ENCODE results near the gene HNRNPUL2.
A peak's percentile ranks its signal among the peaks of the same experiment; 100 is the strongest.

The HNRNPUL2 gene

GRCh38 chr11:62707277-62707861 lies 19.9 kb downstream of the HNRNPUL2 start, which contains the start of the genes BSCL2 and GNG3:
Gene BSCL2 (minus strand): TSS chr11:62707424. CDS start chr11:62707195, 229 bp downstream.
Gene GNG3 (plus strand): TSS chr11:62707676. CDS start chr11:62708296, 620 bp downstream.
- H3K9me3 ChIP-seq (ENCODE audit: insufficient read depth, low read length), result no peaks in the 10 kb centered on the region
- H3K79me2 ChIP-seq (ENCODE audit: insufficient read depth, low read length), result no peaks in the 10 kb centered on the region
- H3K9ac ChIP-seq (ENCODE audit: low read length), result peak within 1 kb of the TSS; percentile 56
- H3K27ac ChIP-seq (ENCODE audit: low read depth, low read length), result no peak within 1 kb of the TSS
- no peaks in the 10 kb centered on the region for H4K20me1 ChIP-seq (ENCODE audit: low read depth, low read length)
- H2AFZ ChIP-seq (ENCODE audit: low read depth, low read length, severe bottlenecking), result no peak within 1 kb of the TSS
- H3K9me2 ChIP-seq (replicated peaks; ENCODE audit: insufficient read depth, low read length), result no peaks in the 10 kb centered on the region
- no peaks in the 10 kb centered on the region for H3K27me3 ChIP-seq (ENCODE audit: low read length)
- H3K4me3 ChIP-seq (ENCODE audit: insufficient read depth, low read length, poor library complexity, severe bottlenecking), result peak within 1 kb of the TSS; percentile 31
- TF ChIP-seq, protein P1, sequence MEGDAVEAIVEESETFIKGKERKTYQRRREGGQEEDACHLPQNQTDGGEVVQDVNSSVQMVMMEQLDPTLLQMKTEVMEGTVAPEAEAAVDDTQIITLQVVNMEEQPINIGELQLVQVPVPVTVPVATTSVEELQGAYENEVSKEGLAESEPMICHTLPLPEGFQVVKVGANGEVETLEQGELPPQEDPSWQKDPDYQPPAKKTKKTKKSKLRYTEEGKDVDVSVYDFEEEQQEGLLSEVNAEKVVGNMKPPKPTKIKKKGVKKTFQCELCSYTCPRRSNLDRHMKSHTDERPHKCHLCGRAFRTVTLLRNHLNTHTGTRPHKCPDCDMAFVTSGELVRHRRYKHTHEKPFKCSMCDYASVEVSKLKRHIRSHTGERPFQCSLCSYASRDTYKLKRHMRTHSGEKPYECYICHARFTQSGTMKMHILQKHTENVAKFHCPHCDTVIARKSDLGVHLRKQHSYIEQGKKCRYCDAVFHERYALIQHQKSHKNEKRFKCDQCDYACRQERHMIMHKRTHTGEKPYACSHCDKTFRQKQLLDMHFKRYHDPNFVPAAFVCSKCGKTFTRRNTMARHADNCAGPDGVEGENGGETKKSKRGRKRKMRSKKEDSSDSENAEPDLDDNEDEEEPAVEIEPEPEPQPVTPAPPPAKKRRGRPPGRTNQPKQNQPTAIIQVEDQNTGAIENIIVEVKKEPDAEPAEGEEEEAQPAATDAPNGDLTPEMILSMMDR (IDR thresholded peaks at IDR 0.05; ENCODE audit: insufficient read depth, low read length, poor library complexity, severe bottlenecking), result no peak
- TF ChIP-seq EZH2phosphoT487 (conservative IDR thresholded peaks at IDR 0.05; ENCODE audit: low read length), result no peak
- peaks cover 4% of the 10 kb centered on the region for H3K36me3 ChIP-seq (ENCODE audit: low read length)
- H3K4me2 ChIP-seq (ENCODE audit: low read depth, low read length, poor library complexity, severe bottlenecking), result peak within 1 kb of the TSS; percentile 69
- peaks cover 13% of the 10 kb centered on the region; the same call in 1 of the 2 replicates for H3F3A ChIP-seq (ENCODE audit: insufficient read depth)

- H3K9me2 ChIP-seq (replicated peaks; ENCODE audit: insufficient read depth, low read length), result no peaks in the 10 kb centered on the region
- peaks cover 12% of the 10 kb centered on the region; the same call in 1 of the 2 replicates for H3F3A ChIP-seq (ENCODE audit: insufficient read depth)
- no peaks in the 10 kb centered on the region for H3K9me3 ChIP-seq (ENCODE audit: insufficient read depth, low read length)
- H3K4me3 ChIP-seq (ENCODE audit: insufficient read depth, low read length, poor library complexity, severe bottlenecking), result no peak overlapping the region
- H3K27me3 ChIP-seq (ENCODE audit: low read length), result no peaks in the 10 kb centered on the region
- TF ChIP-seq EZH2phosphoT487 (conservative IDR thresholded peaks at IDR 0.05; ENCODE audit: low read length), result no peak
- TF ChIP-seq, protein P1 (IDR thresholded peaks at IDR 0.05; ENCODE audit: insufficient read depth, low read length, poor library complexity, severe bottlenecking), result no peak
- peak overlapping the region; percentile 56; the same call in 1 of the 2 replicates for H3K9ac ChIP-seq (ENCODE audit: low read length)
- H3K36me3 ChIP-seq (ENCODE audit: low read length), result peaks cover 4% of the 10 kb centered on the region
- no peaks in the 10 kb centered on the region for H4K20me1 ChIP-seq (ENCODE audit: low read depth, low read length)
- H2AFZ ChIP-seq (ENCODE audit: low read depth, low read length, severe bottlenecking), result no peak overlapping the region
- peak overlapping the region; percentile 69 for H3K4me2 ChIP-seq (ENCODE audit: low read depth, low read length, poor library complexity, severe bottlenecking)
- H3K79me2 ChIP-seq (ENCODE audit: insufficient read depth, low read length), result no peaks in the 10 kb centered on the region
- no peak overlapping the region for H3K27ac ChIP-seq (ENCODE audit: low read depth, low read length)
Observed at GRCh38 chr11:62706850-62707247, 20.4 kb downstream of the HNRNPUL2 start.

DNA sequence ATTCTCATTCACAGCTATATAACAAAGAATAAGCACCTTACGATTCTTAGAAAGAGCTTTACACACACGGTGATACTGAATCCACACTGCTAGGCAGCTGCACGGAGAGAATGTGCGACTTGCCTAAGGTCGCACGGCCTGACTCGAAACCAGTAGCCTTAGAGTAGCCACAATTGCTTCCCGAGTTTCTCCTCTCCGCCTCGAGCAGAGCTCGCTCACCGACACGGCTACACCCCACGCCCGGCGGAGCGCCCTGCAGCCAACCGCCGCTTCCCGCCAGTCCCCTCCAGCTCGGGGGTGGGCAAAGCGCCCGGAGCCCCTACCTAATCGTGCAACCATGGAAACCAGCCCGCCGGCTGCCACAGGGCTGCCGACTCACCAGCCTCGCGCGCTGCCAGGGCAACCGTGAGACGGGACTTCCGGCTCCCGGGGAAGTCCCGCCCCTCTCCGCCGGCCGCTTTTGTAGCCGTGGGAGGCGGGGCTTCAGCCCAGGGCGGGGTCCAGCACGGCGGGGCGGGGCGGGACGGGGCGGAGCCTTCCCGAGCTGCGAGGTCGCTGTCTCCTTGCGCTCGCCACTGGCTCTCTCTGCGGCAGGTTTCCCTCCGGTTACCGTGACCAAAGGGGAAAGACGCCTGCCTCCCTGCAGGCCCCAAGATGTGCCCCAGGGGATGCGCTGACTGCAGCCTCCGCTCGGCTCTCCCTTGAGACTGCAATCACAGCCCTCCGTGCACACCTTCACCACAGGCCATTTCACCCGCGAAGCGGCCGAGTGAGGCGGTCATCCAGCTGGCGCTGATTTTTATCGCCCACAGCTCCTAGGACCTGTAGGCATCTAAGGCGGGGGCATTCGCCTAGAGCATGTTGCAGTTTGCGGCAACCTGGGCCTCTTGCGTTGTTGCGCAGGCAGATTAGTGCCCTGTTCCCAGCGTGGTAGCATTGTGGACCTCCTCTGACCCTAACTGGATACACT lies 21.1 kb downstream of the HNRNPUL2 start:
- no peaks in the 10 kb centered on the region for H3K9me2 ChIP-seq (replicated peaks; ENCODE audit: insufficient read depth, low read length)
- H4K20me1 ChIP-seq (ENCODE audit: low read depth, low read length), result no peaks in the 10 kb centered on the region
- no peak overlapping the region for H3K27ac ChIP-seq (ENCODE audit: low read depth, low read length)
- no peaks in the 10 kb centered on the region for H3K27me3 ChIP-seq (ENCODE audit: low read length)
- H3K36me3 ChIP-seq (ENCODE audit: low read length), result no peaks in the 10 kb centered on the region; the same call in 1 of the 2 replicates
- peak overlapping the region; percentile 56 for H3K9ac ChIP-seq (ENCODE audit: low read length)
- peak overlapping the region; percentile 69 for H3K4me2 ChIP-seq (ENCODE audit: low read depth, low read length, poor library complexity, severe bottlenecking)
- H3F3A ChIP-seq (ENCODE audit: insufficient read depth), result peaks cover 12% of the 10 kb centered on the region; the same call in 1 of the 2 replicates
- H2AFZ ChIP-seq (ENCODE audit: low read depth, low read length, severe bottlenecking), result peak overlapping the region; percentile 37
- H3K4me3 ChIP-seq (ENCODE audit: insufficient read depth, low read length, poor library complexity, severe bottlenecking), result peak overlapping the region; percentile 60
- no peaks in the 10 kb centered on the region for H3K9me3 ChIP-seq (ENCODE audit: insufficient read depth, low read length)
- no peaks in the 10 kb centered on the region for H3K79me2 ChIP-seq (ENCODE audit: insufficient read depth, low read length)
- no peak for TF ChIP-seq EZH2phosphoT487 (conservative IDR thresholded peaks at IDR 0.05; ENCODE audit: low read length)
- TF ChIP-seq, protein P1 (IDR thresholded peaks at IDR 0.05; ENCODE audit: insufficient read depth, low read length, poor library complexity, severe bottlenecking), result no peak

All from SU-DHL-6 (cell line).